Endothelial cell of umbilical vein (primary cell): Measurements from ENCODE around the gene CFL1. TPM values are rescaled to one million over a fixed set of nuclear protein-coding genes. Genes with fewer than 3 reads are reported as not detected.
"Not testable (repeated sequence)": the region's sequence is repeated elsewhere in the genome, so short reads cannot be mapped to it uniquely, and the experiment has no call there.

Experiments used
- BruUV-seq: library from RNA; stranded (reverse); fragments of 400-500 nt; replicated peaks from 2 replicates; lab custom pipeline; 2021; lab: Mats Ljungman, UMichigan
- CTCF ChIA-PET: fragments of 300-600, 350-600 bp; sonication (Branson Sonifier 250); formaldehyde crosslinking; loops from one replicate; lab custom pipeline; 2021; ENCODE audit warnings: antibody characterized with exemption, inconsistent platforms; lab: Charles Lee
- POLR2A ChIA-PET: fragments of 300-600, 350-600 bp; sonication (Branson Sonifier 250); formaldehyde crosslinking; loops from one replicate; lab custom pipeline; 2021; ENCODE audit warnings: antibody characterized with exemption, inconsistent platforms; lab: Charles Lee
- DNase-seq: peaks from one replicate; pipeline ENCODE4 v3.0.0-alpha.2; 2011; ENCODE audit warnings: low read depth, low spot score
- FAIRE-seq: peaks from 2 replicates; lab custom pipeline; 2011; peaks lifted over from hg19 to GRCh38; lab: Jason Lieb, UNC
- H2AFZ ChIP-seq: 2 replicates; pipeline ENCODE4 v1.6.0; 2012; ENCODE audit warnings: low read depth, low read length, control low read depth, inconsistent platforms
- H3K27ac ChIP-seq: 2 replicates; pipeline ENCODE4 v1.5.1; 2011; ENCODE audit warnings: low read depth, mild to moderate bottlenecking, control low read depth, low read length, moderate library complexity; ENCODE audit not compliant: insufficient read depth
- H3K27me3 ChIP-seq, 2 experiments: 2 replicates each; pipeline versions ENCODE4 v1.6.0 to v1.6.1; 2011; ENCODE audit warnings: low read length in 2 of 2, mixed read lengths in 1 of 2; ENCODE audit not compliant: control insufficient read depth in 2 of 2, insufficient read depth in 2 of 2
- H3K36me3 ChIP-seq, 2 experiments: 2 replicates in 1 of 2; 3 replicates in 1 of 2; pipeline ENCODE4 v1.5.1; 2011; ENCODE audit warnings: low read length in 2 of 2, mild to moderate bottlenecking in 1 of 2, moderate library complexity in 1 of 2; ENCODE audit not compliant: control insufficient read depth in 2 of 2, insufficient read depth in 2 of 2; ENCODE audit errors: extremely low read depth in 1 of 2
- H3K4me1 ChIP-seq: 3 replicates; pipeline ENCODE4 v1.5.1; 2011; ENCODE audit warnings: mild to moderate bottlenecking, low read length; ENCODE audit not compliant: control insufficient read depth, insufficient read depth; ENCODE audit errors: extremely low read depth
- H3K4me2 ChIP-seq: 2 replicates; pipeline ENCODE4 v1.6.1; 2011; ENCODE audit warnings: low read length, control low read depth, mixed read lengths; ENCODE audit not compliant: insufficient read depth
- H3K4me3 ChIP-seq, 3 experiments: fragments of 200-600 bp in 1 of 3; sonication (generic), shearing (Covaris generic) in 1 of 3; replicated peaks in 1 of 3; 2 replicates each; pipeline ENCODE4 v1.5.1; 2011 to 2016; ENCODE audit warnings: control low read depth in 3 of 3, low read length in 3 of 3, mild to moderate bottlenecking in 2 of 3, inconsistent platforms in 1 of 3, low read depth in 1 of 3, moderate library complexity in 1 of 3; ENCODE audit not compliant: insufficient read depth in 1 of 3
- H3K79me2 ChIP-seq: 2 replicates; pipeline ENCODE4 v1.6.0; 2012; ENCODE audit warnings: low read length, inconsistent platforms; ENCODE audit not compliant: control insufficient read depth, insufficient read depth
- H3K9ac ChIP-seq: replicated peaks from 2 replicates; pipeline ENCODE3; 2011; ENCODE audit warnings: low read length, control low read depth; ENCODE audit not compliant: insufficient read depth; ENCODE audit errors: extremely low read depth
- H3K9me1 ChIP-seq: replicated peaks from 3 replicates; pipeline ENCODE4 v1.6.0; 2011; ENCODE audit warnings: mild to moderate bottlenecking, low read length; ENCODE audit not compliant: control insufficient read depth, insufficient read depth; ENCODE audit errors: extremely low read depth
- H3K9me3 ChIP-seq: replicated peaks from 2 replicates; pipeline ENCODE4 v1.5.1; 2012; ENCODE audit warnings: low read length, inconsistent platforms; ENCODE audit not compliant: control insufficient read depth, insufficient read depth
- H4K20me1 ChIP-seq: replicated peaks from 2 replicates; pipeline ENCODE3; 2011; ENCODE audit warnings: mild to moderate bottlenecking, low read length; ENCODE audit not compliant: control insufficient read depth, insufficient read depth; ENCODE audit errors: extremely low read depth
- EZH2 ChIP-seq: IDR thresholded peaks from 2 replicates; pipeline ENCODE4 v1.6.1; 2012; ENCODE audit warnings: borderline replicate concordance, low read depth, mild to moderate bottlenecking, moderate library complexity, low read length, inconsistent platforms; ENCODE audit not compliant: severe bottlenecking
- FOS ChIP-seq: IDR thresholded peaks from 2 replicates; pipeline ENCODE4 v1.6.1; 2011; ENCODE audit warnings: mild to moderate bottlenecking, low read length, moderate library complexity, borderline replicate concordance; ENCODE audit not compliant: insufficient read depth
- GATA2 ChIP-seq: IDR thresholded peaks from 2 replicates; pipeline ENCODE4 v1.7.0; 2011; ENCODE audit warnings: low read depth, mild to moderate bottlenecking, moderate library complexity, mixed read lengths, low read length; ENCODE audit not compliant: insufficient read length, insufficient read depth
- JUN ChIP-seq: IDR thresholded peaks from 2 replicates; pipeline ENCODE4 v1.6.1; 2011; ENCODE audit warnings: borderline replicate concordance, low read depth; ENCODE audit not compliant: insufficient read length, insufficient read depth
- MYC ChIP-seq: IDR thresholded peaks from one replicate; pipeline ENCODE4 v1.6.1; 2011; ENCODE audit warnings: mild to moderate bottlenecking, low read depth, low read length
- POLR2A ChIP-seq: IDR thresholded peaks from 2 replicates; pipeline ENCODE4 v1.6.1; 2012; ENCODE audit warnings: low read depth, mild to moderate bottlenecking, control low read depth, low read length
- POLR2AphosphoS5 ChIP-seq: IDR thresholded peaks from 2 replicates; pipeline ENCODE4 v1.6.1; 2012; ENCODE audit warnings: low read depth, mild to moderate bottlenecking, control low read depth, low read length, moderate library complexity; ENCODE audit not compliant: insufficient read depth
- dilution Hi-C: fragments of 300-500 bp; cut with MboI; formaldehyde crosslinking; loops from one replicate; pipeline ENCODE4 v1.15.0; 2019; ENCODE audit warnings: low sequenced_read_pairs; ENCODE audit not compliant: extremely low pct_ligation_motif_present
- intact Hi-C: fragments of 100-400 bp; cut with micrococcal nuclease; formaldehyde crosslinking; loops from one replicate; pipeline ENCODE4 v1.10.0; 2022
- polyA plus RNA-seq, 4 experiments: library from polyadenylated mRNA; depleted of rRNA in 3 of 4; stranded (reverse) in 3 of 4; unstranded in 1 of 4; fragments of >200 nt; gene quantifications; 2 replicates each; pipeline versions ENCODE4 v1.2.1 to v1.2.3, GENCODE V29; 2011 to 2012; ENCODE audit warnings: missing spikeins in 1 of 4
- total RNA-seq: library from RNA; stranded (reverse); gene quantifications from 2 replicates; pipeline ENCODE4 v1.2.3, GENCODE V29; 2021
- TF ChIP-seq, protein P1 (sequence below), 2 donors: IDR thresholded peaks; 1 replicate in 1 of 2; 2 replicates in 1 of 2; pipeline ENCODE4 v1.5.1; 2011; ENCODE audit warnings: low read length in 2 of 2, mild to moderate bottlenecking in 2 of 2, moderate library complexity in 2 of 2, control low read depth in 1 of 2, inconsistent platforms in 1 of 2, low read depth in 1 of 2; ENCODE audit not compliant: insufficient read depth in 1 of 2; ENCODE audit errors: extremely low read depth in 1 of 2
- TF ChIP-seq, protein P2 (sequence below): IDR thresholded peaks from 2 replicates; pipeline ENCODE4 v1.6.1; 2011; ENCODE audit not compliant: insufficient read depth, insufficient read length

CFL1 gene
- total and polyA plus RNA-seq, 2 donors (not counting 3 experiments of a cell fraction or from before 2014, with no cell fraction given): 1,844 to 2,403 TPM

DNA sequence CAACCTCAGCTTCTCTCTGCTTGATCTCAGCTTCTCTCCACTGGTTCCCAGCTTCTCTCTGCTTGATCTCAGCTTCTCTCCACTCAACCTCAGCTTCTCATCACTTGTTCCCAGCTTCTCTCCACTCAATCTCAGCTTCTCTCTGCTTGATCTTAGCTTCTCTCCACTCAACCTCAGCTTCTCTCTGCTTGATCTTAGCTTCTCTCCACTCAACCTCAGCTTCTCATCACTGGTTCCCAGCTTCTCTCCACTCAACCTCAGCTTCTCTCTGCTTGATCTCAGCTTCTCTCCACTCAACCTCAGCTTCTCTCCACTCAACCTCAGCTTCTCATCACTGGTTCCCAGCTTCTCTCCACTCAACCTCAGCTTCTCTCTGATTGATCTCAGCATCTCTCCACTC is 25.7 kb downstream of the CFL1 start:
- FAIRE-seq, H2AFZ ChIP-seq, H3K9ac ChIP-seq, H3K9me3 ChIP-seq, H3K27ac ChIP-seq, DNase-seq, BruUV-seq, dilution Hi-C loops, H3K9me1 ChIP-seq, H3K79me2 ChIP-seq, H3K4me2 ChIP-seq, intact Hi-C loops, H3K36me3 ChIP-seq, POLR2A ChIA-PET, H4K20me1 ChIP-seq, H3K4me3 ChIP-seq: not testable (repeated sequence)
- CTCF ChIA-PET: interaction anchor here (0.6 to 2.6 kb wide), 6 partner anchors 11 to 1366 kb away, joined by 3 to 9 read pairs (median 6); no protein-coding TSS in a partner anchor
- H3K4me1 ChIP-seq: peaks cover 11% of the 10 kb centered on the region
- H3K27me3 ChIP-seq: peaks cover 21 to 28% of the 10 kb centered on the region in 2 experiments

DNA sequence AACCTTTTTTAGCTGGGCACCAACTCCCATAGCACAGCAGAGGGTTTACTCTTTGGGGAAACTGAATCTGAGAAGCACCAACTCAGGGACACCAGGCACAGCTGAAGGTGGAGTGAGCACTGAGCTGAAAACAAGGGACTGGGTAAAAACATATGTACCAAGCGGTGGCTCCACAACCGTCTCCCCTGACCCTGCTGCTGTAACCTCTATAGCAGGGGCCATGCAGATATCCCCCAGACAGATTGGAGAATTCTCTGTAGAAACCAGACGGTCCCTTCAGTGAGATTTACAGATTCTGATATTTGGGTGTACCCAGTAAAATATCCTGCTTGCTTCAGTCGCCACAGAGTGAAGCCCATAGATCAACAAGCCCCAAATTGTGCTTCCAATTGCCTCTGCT is 28.5 kb downstream of the CFL1 start:
- Histone ChIP-seq H3K27me3 (peaks cover 21 to 28% of the 10 kb centered on the region in 2 experiments), H3K79me2 (no peaks in the 10 kb centered on the region), H3K4me3 (no peak overlapping the region), H4K20me1 (no peaks in the 10 kb centered on the region), H3K9ac (no peak overlapping the region), H3K9me1 (no peaks in the 10 kb centered on the region), H3K4me1 (peaks cover 11% of the 10 kb centered on the region), H3K4me2 (no peak overlapping the region), H2AFZ (no peak overlapping the region), H3K9me3 (no peaks in the 10 kb centered on the region), H3K27ac (no peak overlapping the region), H3K36me3 (no peaks in the 10 kb centered on the region)
- FAIRE-seq (no peak), DNase-seq (no peak)
- CTCF ChIA-PET: interaction anchor here (0.8 to 1.2 kb wide), 4 partner anchors 21 to 69 kb away, joined by 3 to 4 read pairs (median 3); partner anchors contain the start of gene MUS81
- POLR2A ChIA-PET: no interaction called here
- BruUV-seq: no TSS peak
- TF ChIP-seq, protein P1, sequence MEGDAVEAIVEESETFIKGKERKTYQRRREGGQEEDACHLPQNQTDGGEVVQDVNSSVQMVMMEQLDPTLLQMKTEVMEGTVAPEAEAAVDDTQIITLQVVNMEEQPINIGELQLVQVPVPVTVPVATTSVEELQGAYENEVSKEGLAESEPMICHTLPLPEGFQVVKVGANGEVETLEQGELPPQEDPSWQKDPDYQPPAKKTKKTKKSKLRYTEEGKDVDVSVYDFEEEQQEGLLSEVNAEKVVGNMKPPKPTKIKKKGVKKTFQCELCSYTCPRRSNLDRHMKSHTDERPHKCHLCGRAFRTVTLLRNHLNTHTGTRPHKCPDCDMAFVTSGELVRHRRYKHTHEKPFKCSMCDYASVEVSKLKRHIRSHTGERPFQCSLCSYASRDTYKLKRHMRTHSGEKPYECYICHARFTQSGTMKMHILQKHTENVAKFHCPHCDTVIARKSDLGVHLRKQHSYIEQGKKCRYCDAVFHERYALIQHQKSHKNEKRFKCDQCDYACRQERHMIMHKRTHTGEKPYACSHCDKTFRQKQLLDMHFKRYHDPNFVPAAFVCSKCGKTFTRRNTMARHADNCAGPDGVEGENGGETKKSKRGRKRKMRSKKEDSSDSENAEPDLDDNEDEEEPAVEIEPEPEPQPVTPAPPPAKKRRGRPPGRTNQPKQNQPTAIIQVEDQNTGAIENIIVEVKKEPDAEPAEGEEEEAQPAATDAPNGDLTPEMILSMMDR (IDR thresholded peaks at IDR 0.05; ENCODE audit: extremely low read depth in 1 of 2, insufficient read depth in 1 of 2, low read depth in 1 of 2, low read length in 2 of 2): no peak
- TF ChIP-seq, protein P2, sequence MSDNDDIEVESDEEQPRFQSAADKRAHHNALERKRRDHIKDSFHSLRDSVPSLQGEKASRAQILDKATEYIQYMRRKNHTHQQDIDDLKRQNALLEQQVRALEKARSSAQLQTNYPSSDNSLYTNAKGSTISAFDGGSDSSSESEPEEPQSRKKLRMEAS: no peak
- TF ChIP-seq MYC (no peak), POLR2AphosphoS5 (no peak), JUN (no peak), POLR2A (no peak), EZH2 (no peak), FOS (no peak), GATA2 (no peak)
- dilution Hi-C loops: no loop called here
- intact Hi-C loops: no loop called here
